GM19351 (cell line): Measurements from ENCODE around the gene DNAAF1.
"Not testable (repeated sequence)": the region's sequence is repeated elsewhere in the genome, so short reads cannot be mapped to it uniquely, and the experiment has no call there.

Source experiments
- ATAC-seq: cut with Tn5 transposase; IDR thresholded peaks from one replicate; pipeline ENCODE4 v1.9.1; 2021; ENCODE audit warnings: mild to moderate bottlenecking, moderate library complexity; ENCODE audit not compliant: unreplicated experiment

DNAAF1 gene

GRCh38 chr16:84205123-84205522, 60.0 kb downstream of the DNAAF1 start:
- not testable (repeated sequence) for ATAC-seq

- no peak for ATAC-seq
Measured at GRCh38 chr16:84205976-84206691, 61.0 kb downstream of the DNAAF1 start.

GRCh38 chr16:84207251-84207650, 62.1 kb downstream of the DNAAF1 start:
- ATAC-seq: no peak

- no peak for ATAC-seq
Measured at GRCh38 chr16:84207879-84208278, 62.8 kb downstream of the DNAAF1 start.

GRCh38 chr16:84209989-84210388, 64.9 kb downstream of the DNAAF1 start:
- ATAC-seq: no peak

- ATAC-seq: no peak
Measured at GRCh38 chr16:84212154-84212553, 67.0 kb downstream of the DNAAF1 start.

GRCh38 chr16:84212631-84213030, 67.5 kb downstream of the DNAAF1 start:
- no peak for ATAC-seq

- no peak for ATAC-seq
Measured at GRCh38 chr16:84214451-84215066, 69.5 kb downstream of the DNAAF1 start.

GRCh38 chr16:84215531-84215930, 70.4 kb downstream of the DNAAF1 start:
- no peak for ATAC-seq

GRCh38 chr16:84216144-84216543, 71.0 kb downstream of the DNAAF1 start:
- not testable (repeated sequence) for ATAC-seq

GRCh38 chr16:84218176-84218823, 73.2 kb downstream of the DNAAF1 start:
- no peak for ATAC-seq

GRCh38 chr16:84218956-84219355, 73.8 kb downstream of the DNAAF1 start:
- no peak for ATAC-seq

- ATAC-seq: no peak
Measured at GRCh38 chr16:84220851-84221250, 75.7 kb downstream of the DNAAF1 start.

GRCh38 chr16:84223456-84223855, 78.3 kb downstream of the DNAAF1 start:
- no peak for ATAC-seq

GRCh38 chr16:84224554-84224953, 79.4 kb downstream of the DNAAF1 start:
- ATAC-seq: no peak

- ATAC-seq: no peak
Measured at GRCh38 chr16:84225126-84225525, 80.0 kb downstream of the DNAAF1 start.

GRCh38 chr16:84225571-84225970, 80.5 kb downstream of the DNAAF1 start:
- ATAC-seq: no peak

GRCh38 chr16:84226026-84226425, 80.9 kb downstream of the DNAAF1 start:
- no peak for ATAC-seq
